ENCODE results near the gene ACER2.

GRCh38 chr9:19375538-19375937, 33.3 kb upstream of the ACER2 start:
- TF ChIP-seq CTCF (conservative IDR thresholded peaks at IDR 0.05 in 1 of 2, IDR thresholded peaks at IDR 0.05 in 1 of 2; ENCODE audit: low read depth in 1 of 2, low read length in 2 of 2) (no peak), EZH2 (IDR thresholded peaks at IDR 0.05; ENCODE audit: low read length, missing control alignments) (no peak)

Measured in fibroblast of lung (primary cell).